Activated CD4-positive, alpha-beta T cell treated with anti-CD3 and anti-CD28 coated beads, Interleukin-2, amount 50 U/mL, for 16 hours (primary cell): ENCODE measurements around the gene TSEN15.

ENCODE experiments used
- DNase-seq: peaks from one replicate; pipeline ENCODE4 v3.0.0-alpha.2; 2020

TSEN15 gene

DNA sequence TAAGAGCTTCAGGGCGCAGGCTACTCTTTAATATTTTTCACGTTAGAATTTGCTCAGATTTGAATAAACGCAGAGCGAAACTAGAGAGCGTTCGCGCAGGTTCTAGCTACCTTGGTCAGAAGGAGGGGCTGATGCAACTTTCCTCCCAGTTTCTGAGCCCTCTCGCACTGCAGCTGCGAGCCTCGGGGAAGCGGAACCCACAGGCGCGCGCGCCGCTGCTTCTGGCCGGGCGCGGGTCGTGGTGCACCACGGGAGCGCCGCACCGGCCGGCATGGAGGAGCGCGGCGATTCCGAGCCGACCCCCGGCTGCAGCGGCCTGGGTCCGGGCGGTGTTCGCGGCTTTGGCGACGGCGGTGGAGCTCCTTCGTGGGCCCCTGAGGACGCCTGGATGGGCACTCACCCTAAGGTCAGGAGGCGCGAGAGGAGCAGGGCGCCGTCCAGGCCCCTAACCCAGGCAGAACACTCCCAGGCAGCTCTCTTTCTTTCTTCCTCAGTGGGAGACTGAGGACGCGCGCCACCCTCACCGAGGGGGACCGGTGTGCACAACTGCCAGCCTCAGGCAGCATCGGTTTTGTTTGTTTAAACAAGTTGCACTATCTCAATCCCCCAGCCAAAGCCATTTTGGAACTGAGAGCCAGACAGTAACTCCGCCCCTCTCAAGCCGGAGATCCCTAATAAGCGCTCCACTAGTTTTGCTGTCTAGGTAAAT is at the start of gene TSEN15:
Gene TSEN15, plus strand, starts transcription at position 246 of the 709 bp plus-strand sequence. Its CDS starts 26 bp downstream, at position 272.
- peak; percentile 89 for DNase-seq

DNA sequence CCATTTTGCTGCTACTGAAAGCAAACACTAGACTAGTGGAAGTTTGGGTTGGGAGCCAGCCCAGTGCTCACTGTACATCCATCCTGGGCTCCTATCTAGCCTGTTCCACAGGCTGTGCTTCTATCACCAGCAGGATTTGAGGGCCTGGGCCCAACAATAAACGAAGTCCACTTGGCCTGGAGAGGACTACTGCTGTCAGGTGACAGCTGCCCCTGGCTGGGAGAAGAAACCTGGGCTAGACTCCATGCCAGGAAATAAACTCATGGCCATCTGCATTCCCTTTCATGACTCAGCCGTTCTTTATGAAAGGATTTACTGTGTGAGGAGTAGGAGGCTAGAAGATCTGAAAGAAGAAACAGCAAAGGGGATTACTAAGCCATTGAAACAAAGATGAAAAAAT is 49.5 kb upstream of the TSEN15 start:
- DNase-seq = no peak

DNA sequence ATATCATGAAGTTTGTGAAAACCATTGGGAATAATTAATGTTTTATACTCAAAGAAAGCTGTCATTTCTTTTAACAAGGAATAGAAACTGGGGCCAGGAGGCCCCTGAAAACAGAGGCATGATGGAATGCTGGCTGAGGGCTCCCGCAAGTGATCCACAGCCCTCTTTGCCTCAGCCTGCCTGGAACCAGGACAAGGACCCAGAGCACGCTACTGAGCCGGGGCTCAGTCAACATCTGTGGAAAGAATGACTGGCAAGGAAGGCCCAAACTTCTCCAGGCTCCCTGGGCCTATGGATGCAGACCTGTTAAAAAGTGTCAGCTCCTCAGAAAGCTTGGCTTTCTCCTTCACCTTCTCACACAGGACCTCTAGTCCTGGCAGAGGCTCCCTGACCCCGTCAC is 46.6 kb upstream of the TSEN15 start:
- DNase-seq = no peak

DNA sequence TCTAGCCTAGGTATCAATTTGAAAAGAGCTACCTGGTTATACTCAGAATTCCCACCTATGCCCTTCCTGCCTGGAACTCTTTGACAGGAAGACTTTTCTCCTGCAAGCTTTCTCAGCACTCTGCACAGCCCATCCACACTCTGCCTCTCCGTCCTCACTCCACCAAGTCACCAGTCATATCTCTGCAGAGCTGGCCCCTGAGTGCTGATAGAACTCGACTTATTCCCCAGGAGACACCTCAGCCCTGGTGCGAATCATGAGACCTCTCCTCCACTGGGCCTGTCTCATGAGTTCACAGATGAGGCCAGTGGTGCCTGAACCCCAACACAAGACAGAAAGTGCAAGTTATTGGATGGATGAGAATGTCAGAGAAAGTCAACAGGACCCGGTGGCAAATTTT is 46.0 kb upstream of the TSEN15 start:
- DNase-seq = no peak

DNA sequence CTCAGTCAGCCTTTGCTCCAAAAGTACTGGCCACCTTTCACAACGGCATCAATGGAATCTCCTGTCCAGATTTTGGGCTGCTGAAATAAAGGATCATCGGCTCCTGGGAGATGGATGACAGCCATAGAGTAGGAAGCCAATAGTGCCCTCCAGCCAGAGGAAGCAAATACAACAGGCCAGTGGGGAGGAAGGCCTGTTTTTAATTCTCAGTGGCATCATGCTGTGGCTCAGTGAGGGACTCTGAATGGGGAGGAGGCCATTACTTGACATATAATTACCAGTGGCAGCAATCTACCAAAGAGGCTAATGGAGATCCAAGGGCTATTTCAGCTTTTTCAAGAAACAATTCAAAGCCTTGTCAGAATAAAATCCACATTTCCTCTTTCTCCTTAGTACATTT is 40.7 kb upstream of the TSEN15 start:
- no peak for DNase-seq

DNA sequence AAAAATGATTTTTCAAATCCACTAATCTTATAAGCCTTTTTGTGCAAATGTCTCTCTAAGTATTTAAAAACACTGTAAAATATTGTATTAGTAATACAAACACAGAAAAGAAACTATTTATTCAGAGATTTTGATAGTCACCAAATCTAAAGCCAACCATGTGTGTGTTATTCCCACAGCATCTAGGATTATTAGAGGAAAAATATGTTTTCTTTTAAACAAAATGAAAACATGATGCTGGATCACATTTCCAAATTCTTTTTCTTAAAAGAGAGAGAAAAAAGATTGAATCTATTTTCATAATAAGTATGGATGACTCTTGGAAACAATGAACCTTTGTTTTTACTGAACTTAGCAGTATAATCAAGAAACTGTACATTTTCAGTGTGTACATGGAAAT is 39.3 kb upstream of the TSEN15 start:
- DNase-seq = no peak

DNA sequence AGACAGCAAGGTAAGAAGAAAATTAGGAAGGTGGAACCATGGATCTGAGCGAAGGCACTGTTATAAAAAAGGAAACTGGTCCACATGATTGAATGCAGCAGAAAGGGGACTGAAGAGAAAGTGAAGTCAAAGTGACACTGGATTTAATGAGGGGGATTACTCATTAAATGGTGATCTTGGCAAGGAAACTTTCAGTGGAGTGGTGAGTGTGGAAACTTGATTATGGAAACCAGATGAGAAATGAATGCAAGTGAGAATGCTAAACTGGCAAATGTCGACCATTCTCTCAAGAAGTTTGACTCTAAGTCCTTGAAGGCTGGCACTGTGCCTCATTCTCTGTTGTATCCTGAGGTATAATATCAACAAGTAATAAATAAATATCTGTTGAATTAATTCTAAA is 37.3 kb upstream of the TSEN15 start:
- no peak for DNase-seq

DNA sequence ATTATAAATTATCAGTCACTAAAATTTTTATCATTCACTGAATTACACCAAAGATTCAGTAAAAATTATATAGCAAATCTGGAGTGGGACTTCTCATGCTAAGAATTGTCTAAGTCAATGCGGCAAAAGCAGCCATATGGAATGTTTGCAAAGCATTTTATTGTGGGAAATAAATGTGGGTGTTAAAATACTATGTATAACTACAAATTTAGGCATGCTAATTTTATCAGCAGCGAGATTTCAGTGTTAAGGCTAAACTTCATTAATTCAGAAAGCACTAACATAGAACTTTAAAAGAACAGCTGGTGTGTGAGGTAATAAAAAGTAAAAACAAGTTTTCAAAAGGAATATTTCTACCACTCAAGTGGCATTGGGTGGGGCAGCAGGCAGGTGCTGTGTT is 35.4 kb upstream of the TSEN15 start:
- no peak for DNase-seq

DNA sequence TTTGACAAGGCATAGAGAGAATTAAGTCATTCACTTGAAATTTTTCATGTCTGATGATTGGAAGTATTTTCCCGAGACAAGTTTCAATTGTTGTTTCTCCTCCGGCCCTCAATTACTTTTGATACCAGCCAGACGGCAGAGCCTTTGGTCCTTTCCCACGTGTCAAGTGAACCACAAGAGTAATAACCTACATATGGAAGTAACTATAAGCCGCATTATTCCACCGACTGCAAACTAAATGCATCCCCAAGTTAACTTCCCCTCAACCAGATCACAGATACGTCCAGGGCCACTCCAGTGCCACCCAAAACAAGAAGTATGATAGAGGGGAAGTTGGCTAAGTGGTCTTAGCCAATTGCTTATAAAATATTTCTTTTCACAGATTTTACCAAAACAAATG is 34.2 kb upstream of the TSEN15 start:
- DNase-seq = no peak

DNA sequence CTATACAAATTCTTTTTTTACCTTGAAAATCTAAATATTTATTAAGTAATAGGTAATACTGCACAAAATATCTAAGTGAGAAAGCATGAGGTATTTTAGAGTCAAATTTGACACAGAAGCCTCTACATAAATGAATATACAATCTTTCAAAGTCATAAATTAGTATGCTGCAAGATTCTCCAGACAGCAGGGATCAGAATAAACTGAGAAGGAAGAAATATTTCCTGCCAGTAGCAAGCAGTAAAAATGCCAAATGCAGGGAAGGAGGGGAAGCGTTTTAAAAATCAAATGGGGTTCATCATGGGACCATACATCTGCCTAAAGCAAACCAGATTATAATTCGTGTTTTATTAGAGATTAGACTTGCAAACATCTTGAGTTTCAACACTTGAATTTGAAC is 32.9 kb upstream of the TSEN15 start:
- no peak for DNase-seq

DNA sequence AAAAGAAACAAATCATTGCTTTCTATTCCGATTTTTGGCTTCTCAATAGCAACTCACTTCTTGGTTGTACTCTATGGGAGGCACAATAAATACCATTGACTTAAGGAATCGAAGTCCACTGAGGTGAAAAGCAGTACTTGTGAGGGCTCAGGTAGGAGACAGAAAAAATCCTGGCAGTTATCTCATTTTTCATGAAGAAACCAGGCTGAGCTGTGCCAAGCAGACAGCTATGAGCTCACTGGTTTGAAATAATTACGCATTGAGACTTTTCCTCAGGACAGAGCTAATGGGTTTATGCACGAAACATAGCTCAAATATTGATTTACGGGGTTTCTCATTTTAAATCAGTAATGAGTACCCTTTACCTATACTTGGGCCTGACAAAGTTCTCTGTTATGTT is 32.5 kb upstream of the TSEN15 start:
- no peak for DNase-seq

DNA sequence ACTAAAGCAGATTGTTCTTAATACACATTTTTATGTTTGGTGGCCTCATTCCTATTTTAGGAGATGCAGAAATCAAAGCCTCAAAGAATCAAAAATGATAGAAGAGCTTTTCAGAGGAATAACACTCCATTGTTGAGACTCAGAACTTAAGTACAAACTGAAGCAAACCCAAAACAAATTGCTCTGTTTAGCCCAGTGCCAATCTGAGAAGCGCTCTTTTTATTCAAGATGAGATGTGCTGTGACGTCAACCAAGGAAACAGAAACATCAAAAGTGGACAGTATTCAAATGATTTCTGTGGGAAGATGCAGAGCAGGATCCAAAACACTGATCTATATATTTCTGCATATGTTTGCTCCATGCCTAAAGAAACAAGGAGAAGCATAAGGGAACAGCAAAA is 32.0 kb upstream of the TSEN15 start:
- no peak for DNase-seq

DNA sequence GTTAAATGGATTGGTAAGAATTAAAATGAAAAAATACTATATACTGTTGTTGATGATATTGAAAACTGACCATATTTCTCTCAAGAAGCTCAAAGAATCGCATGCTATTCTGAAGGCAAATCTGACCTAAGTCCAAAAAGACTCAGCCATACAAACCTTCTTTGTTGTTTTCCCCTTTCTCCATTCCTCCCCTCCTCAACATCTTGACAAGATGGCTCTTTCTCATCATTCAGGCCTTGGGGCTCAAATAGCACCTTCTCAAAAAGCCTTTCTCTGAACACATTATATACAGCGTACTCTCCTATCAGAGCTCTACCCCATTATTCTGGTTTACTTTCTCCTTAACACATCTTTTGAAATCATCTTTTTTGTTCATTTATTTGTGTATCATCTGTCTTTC is 31.2 kb upstream of the TSEN15 start:
- DNase-seq = no peak

DNA sequence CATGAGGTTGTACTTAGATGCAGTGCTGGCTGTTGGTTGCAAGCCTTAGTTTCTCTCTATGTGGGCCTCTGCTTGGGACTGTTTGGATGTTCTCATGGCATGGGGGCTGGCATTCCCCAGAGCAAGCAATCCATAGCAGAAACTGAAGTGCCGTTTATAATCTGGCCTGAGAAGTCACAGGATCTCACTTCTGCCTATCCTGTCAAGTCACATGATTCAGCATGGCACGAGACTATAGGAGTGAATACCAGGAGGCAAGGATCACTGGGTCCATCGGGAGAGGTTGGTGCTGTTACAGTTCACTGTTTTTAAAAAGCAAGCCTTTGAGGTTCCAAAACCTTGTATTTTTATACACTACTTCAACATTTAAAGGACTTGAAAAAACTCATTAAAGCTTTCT is 30.7 kb upstream of the TSEN15 start:
- DNase-seq = no peak

DNA sequence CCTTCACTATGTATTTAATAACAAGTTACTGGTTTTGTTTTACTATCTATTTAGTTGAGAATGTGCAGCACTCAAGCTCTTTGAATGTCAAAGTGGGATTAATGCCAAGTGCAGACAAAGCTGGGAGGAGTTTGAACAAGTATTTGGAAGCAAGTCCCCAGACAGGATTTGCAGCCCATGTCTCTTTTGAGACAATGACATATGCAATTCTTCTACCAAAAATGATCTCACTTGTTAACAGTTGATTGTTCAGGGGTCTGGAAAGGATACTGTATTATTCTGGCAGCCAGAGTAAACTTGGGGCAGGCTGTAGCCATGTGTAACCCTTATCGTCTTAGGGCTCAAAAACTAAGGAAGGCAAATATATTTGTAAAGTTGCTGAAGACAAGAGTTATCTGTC is 29.8 kb upstream of the TSEN15 start:
- no peak for DNase-seq

DNA sequence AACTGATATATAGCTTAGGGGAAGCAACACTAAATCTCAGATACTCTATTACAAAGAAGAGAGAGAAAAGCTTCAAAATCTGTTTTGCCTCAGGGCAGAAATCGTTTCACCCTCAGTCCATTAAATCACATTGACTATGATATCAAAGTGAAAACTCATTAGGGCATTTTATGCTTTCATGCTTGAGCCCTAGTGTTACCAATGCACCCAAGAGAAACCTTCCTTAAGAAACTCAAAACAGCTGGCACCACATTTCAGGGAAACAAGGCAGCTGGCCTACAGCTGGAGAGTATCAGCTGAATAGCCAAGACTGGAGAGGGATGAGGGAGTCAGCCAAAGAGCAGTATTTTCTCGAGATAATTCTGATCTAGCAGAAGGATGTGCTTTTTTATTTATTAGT is 28.9 kb upstream of the TSEN15 start:
- DNase-seq = no peak

DNA sequence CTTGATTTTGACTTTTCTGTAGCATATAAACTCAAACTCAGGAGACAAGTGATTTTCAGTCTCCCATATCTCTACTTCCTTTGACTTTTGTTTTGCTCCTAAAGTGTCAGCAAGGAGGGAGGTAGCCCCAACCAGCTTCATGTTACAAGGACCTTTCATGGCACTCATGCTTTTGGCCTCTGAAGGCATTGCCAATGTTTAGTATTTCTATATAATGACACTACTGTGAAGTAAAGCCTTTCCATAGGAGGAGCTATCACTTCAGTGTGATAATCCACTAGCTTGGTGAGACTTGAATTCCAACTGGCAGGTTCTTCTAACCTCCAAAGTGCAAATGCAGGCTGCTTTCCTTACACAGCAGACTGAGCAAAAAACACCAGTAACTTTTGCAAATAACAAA is 28.4 kb upstream of the TSEN15 start:
- DNase-seq = no peak

DNA sequence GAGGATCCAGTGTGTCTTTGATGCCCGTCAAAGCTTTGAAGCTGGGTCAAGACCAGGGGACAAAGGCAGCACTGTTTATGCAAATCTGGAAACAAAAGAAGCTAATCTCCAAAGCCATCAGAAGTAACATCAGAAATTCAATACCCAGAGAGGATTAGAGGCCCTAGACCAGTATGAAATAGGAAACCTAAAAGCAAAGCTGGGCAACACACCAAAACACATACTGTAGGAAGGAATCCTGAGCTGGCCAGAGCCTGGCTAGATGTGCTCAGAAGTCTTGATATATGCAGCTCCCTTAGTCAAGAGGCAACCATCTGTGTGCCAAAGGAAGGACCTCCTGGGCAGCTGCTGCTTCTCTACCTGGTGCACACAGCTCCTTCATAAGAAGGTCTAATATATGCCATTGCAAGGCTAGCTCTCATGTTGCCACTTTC is 26.3 kb upstream of the TSEN15 start:
- no peak for DNase-seq

DNA sequence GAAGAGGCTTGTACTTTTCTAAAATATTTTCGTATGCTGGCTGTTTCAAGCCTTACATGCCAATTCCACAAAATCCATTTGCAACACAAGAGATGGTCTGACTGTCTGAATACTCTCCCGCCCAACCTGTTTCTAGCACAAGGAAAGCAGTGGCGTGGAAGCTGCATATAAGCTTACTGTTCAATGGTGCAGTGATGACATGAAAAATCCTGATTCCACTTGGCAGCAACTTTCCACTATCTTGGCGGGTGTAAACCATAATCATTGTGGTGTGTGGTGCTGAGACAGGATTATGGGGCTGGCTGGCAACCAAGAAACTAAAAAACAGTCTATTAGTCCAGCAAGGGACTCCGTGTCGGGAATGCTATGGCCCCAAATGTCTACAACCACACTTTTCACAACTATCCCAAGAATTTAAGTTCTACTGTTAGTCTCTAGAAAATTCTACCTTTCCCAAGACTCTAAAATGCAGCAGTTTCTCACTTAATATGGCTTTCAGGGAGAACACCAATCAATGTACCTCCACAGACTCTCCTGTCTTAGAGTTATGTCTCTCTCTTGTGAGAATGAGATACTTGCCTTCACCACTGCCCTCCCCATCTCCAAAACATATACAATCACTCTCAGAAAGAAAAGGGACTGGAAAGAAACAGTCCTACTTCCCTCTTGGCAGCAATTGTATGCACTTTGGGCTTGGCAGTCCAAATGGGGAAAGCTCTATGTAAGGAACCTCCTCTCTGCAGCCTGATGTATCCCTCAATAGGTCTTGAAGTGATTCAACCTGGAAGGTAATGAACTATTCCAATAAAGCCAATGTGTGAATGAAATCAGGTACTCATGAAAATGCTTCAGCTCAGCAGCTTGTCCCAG is 23.5 kb upstream of the TSEN15 start:
- DNase-seq = no peak

DNA sequence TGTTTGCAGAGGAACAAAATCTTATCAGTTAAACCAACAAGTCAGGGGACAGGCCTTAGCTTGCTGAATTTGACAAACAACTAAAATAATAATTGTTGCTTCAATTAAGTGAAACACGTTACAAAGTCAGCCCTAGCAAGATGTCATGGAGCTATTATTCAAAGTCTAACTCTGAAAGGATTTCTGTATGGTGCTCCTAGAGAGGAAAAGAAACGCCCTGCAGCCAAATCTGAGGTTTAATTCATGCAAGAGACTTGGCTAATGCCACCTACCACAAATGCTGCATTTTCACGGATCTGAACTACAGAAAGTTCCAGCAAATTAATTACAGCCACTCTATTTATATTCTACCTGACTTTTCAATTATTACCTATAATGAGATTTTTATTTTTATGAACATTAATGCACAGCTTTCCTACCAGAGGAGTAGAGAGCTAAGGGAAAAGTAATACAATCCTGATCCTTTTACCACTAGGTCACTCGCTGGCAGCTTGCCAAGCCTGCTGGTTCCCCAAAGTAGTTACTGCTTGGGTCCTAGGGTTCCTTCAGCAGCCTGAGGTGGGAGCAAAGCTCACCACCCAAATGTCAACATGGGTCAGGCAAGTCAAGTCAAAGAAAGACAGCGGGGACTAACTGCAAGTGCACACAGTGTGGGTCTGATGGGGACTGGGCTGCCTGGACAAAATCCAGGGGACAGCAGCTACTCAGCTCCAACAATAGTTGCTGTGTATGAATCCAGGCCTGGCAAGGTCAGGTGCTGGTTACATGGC is 22.5 kb upstream of the TSEN15 start:
- DNase-seq = no peak

DNA sequence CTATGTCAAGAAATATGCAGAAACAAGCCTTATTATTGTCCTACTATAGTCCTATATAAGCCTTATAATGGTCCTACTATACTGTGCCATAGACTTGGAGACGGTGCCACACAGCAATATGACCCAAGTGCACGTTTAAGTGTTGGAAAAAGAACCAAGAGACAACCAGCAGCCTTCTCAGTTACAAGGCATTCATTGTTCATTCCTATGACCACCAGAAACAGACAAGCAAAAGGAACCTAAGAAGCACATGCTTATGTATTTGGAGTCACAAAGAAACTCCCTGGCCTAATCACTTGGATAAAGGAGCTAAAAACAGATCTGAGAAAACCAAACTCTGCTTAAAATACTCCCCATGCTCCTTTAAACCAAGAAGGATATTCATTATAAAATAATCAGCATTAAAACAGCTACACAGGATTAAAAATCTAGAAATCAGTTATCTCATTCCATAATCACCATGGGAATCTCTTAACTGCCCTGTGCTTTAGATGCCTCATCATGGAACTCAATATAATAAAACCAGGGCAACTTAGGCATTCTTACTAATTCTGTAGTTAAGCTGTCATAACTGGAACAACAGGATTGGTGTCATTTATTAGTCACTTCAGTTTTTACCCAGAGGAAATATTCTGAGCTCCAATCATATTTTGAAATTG is 21.0 kb upstream of the TSEN15 start:
- DNase-seq = no peak

DNA sequence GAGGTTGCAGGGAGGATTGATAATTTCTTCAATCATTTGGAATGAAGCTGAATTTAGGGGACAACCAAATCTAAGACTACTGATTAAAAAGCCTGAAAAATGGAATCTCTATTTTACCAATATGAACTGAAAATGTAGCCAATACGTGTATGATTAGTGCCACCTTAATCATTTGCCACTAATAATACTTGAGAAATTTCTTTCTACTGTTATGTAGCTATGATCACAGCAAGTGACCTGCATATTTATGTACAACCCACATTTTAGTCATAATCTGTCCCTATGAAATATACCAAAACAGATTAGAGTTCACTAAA is 20.5 kb upstream of the TSEN15 start:
- no peak for DNase-seq

DNA sequence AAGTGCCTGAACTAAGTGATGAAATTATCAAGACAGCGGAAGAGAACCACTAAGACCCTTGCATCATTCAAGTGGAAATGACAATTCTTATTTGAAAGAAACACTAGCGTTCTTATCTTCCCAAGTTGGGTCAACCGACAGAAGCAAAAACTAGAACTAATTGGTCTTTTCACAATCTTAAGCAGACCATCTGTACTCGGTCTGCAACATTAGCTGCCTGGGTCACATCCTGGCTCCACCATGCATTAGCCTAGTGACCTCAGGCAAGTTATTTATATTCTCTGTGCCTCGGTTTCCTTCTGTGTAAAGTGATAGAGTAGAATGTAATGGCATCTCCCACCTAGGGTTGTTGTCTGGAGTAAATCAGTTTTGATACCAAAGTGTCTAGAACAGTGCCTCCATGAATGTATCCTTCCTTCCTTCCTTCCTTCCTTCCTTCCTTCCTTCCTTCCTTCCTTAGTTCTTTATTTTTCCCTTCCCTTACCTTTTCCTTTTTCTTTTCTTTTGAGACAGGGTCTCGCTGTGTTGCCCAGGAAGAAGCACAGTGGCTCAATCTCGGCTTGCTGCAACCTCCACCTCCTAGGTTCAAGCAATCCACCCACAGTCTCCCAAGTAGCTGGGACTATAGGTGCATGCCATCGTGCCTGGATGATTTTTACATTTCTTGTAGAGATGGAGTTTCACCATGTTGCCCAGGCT is 20.0 kb upstream of the TSEN15 start:
- no peak for DNase-seq
